ENCODE results near the gene BBIP1. TPM values are rescaled to one million over a fixed set of nuclear protein-coding genes. Genes with fewer than 3 reads are reported as not detected.

BBIP1 gene
- total and polyA plus RNA-seq, 9 of the 15 experiments (the other 6 are each of a cell fraction or from before 2014, with no cell fraction given): 5.2 to 31.0 (median 19.4) TPM

- TF ChIP-seq ZNF318 (IDR thresholded peaks at IDR 0.05; ENCODE audit: borderline replicate concordance in 1 of 2, low read depth in 1 of 2) (no peak), GABPB1 (CRISPR knock-in tag; IDR thresholded peaks at IDR 0.05) (no peak)
These were observed 21.8 kb downstream of the BBIP1 start (continued) for GRCh38 chr10:110897184-110897583.

Measured in K562 (cell line).